Activated T-cell treated with anti-CD3 and anti-CD28 coated beads, Interleukin-2, amount 50 U/mL, for 48 hours (primary cell): ENCODE results near the gene BMP6.

Source experiments
- DNase-seq, 2 experiments: peaks; one replicate each; pipeline ENCODE4 v3.0.0-alpha.2; 2020

BMP6 gene

DNA sequence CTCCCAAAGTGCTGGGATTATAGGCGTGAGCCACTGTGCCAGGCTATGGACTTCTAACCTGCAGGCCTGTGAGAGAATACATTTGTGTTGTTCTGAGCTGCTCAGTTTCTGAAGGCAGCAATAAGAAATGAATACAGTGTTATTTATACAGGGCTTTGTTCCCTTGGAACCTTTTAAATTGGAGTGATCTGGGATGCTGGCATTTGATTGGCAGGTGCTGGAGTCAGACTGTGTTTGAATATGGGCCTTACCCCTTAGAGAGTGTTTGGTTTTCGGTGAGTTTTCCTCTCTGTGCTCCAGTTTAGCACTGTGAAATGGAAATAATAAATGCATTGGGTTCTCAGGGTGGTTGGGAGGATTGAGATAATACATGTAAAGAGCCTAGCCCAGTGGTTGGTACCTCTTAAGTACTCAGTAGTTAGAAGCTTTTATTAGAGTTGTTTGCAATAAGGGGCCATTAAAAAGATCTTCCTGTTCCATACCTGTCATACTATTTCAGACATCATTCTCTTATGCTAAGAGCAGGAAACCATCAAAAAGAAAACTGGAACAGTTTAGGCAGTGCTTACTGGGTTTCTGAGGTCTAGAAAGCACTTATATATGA lies 22.1 kb downstream of the BMP6 start:
- DNase-seq, result no peak

- DNase-seq, result no peak
Measured at GRCh38 chr6:7749478-7749877, 23.6 kb downstream of the BMP6 start.

DNA sequence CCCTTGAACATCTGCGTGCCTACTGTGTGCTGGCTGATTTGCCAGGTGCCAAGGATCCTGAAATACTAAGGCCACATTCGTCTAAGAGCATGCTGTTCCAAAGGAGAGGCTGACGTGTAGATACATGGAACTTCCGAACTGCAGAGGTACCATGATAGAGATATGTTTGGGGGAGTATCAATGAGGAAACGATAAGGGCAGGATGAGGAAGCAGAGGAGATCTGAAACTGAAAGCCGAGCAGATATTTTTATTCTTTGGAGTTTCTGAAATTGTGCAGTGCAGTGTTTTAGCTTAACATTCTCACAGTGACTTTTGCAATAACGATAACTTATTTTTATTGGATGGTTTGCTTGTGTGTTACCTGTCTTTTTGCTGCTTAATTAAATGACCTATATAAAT lies 24.3 kb downstream of the BMP6 start:
- no peak for DNase-seq

DNA sequence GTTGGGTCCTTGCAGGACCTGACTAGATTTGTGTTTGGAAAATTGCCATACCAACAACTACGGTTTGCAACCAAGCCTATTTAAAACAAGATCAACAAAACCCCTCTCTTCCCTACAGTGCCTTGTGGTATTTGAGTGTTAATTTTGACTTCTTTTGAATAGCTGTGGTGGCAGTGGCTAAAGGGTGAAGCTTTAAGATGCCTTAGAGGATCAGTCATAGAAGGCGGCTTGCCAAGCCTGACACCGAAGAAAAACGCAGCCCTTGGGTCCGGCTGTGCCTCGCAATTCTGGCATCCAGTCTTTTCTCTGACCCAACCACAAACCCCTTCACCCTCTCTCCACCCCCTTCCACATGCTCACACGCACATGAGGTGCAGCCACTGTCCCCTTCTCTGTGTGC lies 32.6 kb downstream of the BMP6 start:
- no peak for DNase-seq

DNA sequence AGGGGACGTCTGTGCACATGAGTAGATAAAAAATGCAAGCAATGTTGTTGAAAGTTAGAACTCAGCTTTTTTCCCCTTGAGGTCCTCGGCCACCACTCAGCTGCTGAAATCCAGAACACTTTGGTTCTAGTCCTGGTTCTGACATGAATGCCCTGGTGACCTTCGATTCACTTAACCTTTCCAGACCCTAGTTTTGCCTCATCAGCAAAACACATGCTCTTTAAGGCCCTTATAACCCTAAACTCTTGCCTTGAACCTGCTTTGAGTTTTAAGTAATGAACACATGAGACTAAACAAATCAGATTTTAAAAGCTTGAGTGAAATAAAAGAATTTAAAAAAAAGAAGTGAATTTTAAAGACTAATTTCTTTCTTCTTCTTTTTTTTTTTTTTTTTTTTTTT lies 33.4 kb downstream of the BMP6 start:
- DNase-seq, result no peak

DNA sequence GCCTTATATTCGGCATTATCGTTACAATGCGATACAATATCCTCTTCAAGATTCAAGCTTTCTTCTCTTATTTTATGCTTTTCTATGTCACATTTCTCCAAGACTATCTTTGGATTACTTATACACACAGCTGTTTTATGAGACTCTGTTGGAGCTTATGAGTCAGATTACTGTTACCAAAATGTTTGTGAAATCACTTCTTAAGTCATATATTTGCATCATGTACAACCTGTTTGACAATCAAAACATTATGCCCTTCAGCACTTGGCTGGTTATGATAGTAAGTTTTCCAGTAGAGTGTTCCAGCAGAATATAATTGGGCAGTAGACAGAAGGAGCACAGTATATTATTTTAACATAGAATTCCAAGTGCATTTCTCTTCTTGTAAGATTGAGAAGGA lies 35.2 kb downstream of the BMP6 start:
- DNase-seq, result no peak

DNA sequence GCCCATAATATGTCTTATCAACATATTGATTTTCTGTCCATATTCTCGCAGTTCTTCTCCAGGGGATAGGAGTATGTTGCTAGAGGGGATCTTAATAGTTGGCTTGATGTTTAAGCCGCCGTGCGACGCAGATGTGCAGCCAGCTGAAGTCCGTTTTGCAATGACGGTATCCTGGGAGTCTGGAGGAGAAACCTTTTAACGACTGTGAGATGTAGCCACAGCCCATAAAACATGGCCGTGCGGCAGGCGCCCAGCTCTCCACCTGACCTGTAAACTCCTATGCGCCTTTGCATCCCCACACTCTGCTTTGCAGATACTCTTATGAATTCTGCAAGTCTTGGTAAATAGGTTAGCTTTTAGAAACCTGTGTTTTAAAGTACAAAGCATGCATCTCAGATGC lies 36.9 kb downstream of the BMP6 start:
- DNase-seq, result no peak

DNA sequence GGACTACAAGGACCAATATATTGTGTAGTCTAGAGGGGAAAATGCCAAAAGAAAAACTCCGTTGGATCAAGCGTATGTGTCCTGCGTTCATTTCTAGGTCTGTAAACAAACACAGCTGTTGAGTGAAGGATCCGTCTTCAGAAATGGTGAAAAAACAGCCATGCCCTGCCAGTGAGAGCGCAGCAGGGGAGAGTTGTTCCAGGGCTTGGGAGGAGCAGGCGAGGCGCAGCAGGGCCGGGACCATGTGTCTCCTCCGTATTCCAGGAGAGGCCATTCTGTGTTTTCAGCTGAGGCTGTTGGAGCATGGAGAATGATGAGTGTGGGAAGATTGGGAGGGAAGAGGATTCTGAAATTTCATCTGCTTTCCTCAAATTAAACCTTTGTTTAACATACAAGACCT lies 38.0 kb downstream of the BMP6 start:
- DNase-seq, result no peak

DNA sequence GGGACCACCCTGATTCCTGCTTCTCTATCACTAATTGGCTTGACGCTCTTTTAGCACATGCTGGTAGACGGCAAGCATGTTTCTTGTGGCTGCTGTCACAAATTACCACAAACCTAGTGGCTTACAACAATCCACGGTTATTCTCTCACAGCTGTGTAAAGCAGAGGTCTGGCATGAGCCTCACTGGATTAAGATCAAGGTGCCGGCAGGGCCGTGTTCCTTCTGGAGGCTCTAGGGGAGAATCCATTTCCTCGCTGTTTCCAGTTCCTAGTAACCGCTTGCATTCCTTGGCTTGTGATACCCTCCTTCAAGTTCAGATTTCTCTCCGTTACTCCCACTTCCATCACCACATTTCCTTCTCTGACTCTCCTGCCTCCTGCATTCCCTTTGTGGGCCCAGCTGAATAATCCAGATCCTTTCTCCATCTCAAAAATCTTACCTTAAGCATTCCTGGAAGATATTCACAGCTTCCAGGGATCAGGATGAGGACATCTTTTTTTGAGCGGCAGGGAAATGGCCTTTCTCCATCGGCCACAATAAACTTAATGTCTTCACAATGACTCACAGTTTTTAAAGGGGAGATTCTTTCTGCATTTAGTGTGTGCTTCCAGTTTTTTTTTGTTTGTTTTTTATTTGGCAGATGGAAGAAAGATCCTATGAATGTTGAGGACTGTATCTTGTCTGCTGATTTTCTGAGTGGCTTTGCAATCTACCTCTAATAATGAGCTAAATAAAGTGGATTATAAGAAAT lies 39.9 kb downstream of the BMP6 start:
- no peak for DNase-seq

DNA sequence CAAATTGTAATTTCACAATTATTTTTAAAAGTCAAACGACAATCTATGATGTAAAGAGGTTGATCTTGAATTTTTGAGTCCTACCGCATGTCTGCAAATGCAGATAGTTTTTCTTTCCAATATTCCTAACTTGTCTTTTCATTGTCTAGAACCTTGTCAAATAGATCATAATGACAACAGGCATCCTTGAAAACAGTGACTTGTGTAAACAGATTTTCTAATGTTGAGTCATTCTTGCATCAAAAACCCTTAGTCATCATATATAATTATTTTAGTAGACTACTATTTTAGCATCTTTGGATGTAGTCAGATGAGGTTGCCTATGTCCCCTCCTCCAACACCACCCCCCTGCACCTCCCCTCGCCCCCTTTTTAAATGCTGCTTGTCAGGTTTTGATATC lies 43.8 kb downstream of the BMP6 start:
- DNase-seq, result no peak

GRCh38 chr6:7770111-7770510 lies 44.2 kb downstream of the BMP6 start:
- DNase-seq, result no peak

- DNase-seq, result no peak
Measured at GRCh38 chr6:7770601-7771000, 44.7 kb downstream of the BMP6 start.

GRCh38 chr6:7773322-7773721 lies 47.4 kb downstream of the BMP6 start:
- DNase-seq, result no peak

DNA sequence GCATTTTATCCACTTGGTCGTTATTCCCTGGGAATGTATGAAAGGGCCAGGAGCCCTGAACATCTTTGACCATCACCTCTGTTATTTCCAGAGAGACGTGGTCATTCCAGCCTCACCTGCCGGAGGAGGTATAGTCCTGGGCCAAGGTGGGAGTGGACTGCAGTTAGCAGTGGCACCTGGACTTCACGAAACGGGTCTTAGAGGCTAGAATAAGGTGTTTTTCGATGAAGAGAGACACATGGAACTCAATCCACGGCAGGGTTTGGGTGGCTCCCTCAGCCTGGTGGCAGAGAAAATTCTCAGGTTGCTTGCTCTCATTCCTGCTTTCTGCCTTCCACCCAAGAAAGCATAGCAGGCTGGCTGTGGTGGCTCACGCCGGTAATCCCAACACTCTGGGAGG lies 48.0 kb downstream of the BMP6 start:
- DNase-seq, result no peak

DNA sequence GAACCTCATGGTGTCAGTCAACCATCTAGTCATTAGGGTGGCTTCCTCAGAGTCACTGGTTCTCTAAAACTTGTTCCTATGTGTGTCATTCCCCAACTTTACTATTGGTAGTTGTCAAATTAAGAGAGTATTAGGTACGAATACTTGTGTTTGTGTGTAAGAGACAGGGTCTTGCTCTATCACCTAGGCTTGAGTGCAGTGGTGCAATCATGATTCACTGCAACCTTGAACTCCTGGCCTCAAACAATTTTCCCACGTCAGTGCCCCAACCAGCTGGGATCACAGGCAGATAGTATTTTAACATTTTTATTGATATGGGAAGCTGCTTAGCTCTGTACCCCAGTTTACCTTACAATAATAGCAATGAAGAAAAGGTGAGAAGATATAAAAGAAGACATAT lies 50.6 kb downstream of the BMP6 start:
- DNase-seq, result no peak

- no peak for DNase-seq
Measured at GRCh38 chr6:7777074-7777473, 51.2 kb downstream of the BMP6 start.

DNA sequence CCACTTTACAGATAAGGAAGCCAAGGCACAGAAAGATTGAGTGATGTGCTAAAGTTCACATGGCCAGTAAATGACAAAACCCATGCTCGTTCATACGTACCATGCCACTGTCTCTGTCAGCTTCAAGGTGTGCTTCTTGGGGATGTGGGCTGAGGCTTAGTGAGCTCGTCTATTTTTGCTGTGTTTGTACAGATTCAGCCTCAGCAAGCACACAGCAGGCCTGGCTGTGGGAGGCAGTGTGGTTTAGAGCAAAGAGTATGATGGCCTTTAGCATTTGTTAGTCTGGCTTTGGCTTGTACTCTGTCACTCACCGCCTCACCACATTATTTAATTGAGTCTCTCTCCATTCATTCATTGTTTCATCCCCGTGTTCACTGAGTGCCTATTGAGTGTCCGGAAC lies 55.3 kb downstream of the BMP6 start:
- DNase-seq, result no peak

- DNase-seq, result no peak
Measured at GRCh38 chr6:7784248-7784647, 58.3 kb downstream of the BMP6 start.

DNA sequence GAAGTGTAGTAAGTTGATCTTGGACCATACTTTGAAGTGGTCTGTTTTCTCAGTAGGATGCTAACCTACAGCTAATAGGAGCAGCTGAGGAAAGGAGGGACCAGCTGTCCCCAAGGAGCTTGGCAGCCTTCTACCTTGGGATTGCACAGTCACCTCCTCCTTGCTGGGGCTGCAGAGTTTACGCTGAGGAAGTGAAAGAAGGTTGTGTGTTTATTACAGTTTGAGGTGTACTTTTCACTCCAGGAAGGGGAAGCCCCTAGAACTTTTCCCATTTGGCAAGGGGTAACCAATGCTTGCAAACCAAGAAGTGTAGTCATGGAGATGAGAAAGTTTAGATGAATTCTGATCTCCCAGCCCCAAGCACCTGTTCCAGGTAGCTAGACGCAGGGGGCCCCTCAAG lies 58.8 kb downstream of the BMP6 start:
- no peak for DNase-seq

GRCh38 chr6:7785243-7786035 lies 59.5 kb downstream of the BMP6 start:
- no peak for DNase-seq

DNA sequence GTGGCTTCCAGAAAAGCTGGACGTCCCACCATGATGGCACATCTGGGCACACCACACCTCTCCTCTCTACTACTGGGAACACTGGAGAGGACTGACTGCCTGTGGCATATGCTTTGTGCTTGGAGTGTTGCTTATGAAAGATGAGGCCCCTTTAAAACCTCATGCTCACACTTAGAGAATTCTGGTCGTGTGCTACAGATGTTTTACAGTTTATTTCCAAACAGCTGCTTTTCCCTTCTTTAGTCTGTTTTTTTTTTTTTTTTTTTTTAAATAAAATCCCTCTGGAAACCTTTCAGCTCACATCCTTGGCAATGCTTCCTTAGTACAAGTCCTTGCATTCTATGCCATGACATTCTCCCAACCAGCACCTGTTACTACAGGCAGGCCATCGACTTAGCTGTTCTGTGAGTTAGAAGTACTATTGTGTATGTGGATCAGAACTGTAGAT lies 60.3 kb downstream of the BMP6 start:
- no peak for DNase-seq

GRCh38 chr6:7787137-7787608 lies 61.3 kb downstream of the BMP6 start:
- DNase-seq, result no peak

- DNase-seq, result no peak
Measured at GRCh38 chr6:7787731-7788130, 61.8 kb downstream of the BMP6 start.

DNA sequence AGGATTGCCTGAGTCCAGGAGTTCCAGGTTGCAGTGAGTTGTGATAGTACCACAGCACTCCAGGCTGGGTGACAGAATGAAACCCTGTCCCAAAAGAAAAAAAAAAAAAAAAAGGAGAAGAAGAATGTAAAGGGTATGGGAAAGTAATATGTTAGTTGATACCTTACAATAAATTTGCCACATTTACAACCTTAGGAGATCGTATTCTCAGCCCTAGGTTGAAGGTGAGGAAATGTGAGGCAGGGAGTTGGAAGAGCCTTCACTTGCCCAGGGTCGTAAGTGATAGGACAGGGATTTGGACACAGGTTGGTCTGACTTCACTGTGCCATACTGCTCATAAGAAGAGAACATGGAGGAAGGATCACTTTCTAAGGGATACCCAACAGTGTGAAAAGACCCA lies 68.6 kb downstream of the BMP6 start:
- DNase-seq, result no peak
